GOT3 (cell line): ENCODE results near the gene UTP14C.
"Not testable (repeated sequence)": the region's sequence is repeated elsewhere in the genome, so short reads cannot be mapped to it uniquely, and the experiment has no call there.

Source experiments
- DNase-seq: peaks from one replicate; lab custom pipeline; 2025; ENCODE audit warnings: mixed read lengths; lab: John Stamatoyannopoulos, UW

UTP14C gene

DNA sequence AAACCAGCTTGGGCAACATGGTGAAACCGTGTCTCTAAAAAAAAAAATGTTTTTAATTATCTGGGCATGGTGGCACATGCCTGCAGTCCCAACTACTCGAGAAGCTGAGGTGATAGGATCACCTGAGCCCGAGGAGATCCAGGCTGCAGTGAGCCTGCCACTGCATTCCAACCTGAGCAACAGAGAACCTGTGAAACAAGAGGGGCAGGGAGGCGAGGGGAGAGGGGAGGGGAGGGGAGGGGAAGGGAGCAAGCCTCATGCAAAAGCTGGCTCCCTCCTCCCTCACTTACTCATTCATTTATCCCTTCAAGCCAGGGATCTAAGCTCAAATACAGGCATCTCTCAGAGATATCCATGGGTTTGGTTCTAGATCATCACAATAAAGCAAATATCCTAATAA is 22.1 kb upstream of the UTP14C start:
- no peak for DNase-seq

- DNase-seq = no peak
Measured at GRCh38 chr13:52003541-52003940, 20.9 kb upstream of the UTP14C start.

DNA sequence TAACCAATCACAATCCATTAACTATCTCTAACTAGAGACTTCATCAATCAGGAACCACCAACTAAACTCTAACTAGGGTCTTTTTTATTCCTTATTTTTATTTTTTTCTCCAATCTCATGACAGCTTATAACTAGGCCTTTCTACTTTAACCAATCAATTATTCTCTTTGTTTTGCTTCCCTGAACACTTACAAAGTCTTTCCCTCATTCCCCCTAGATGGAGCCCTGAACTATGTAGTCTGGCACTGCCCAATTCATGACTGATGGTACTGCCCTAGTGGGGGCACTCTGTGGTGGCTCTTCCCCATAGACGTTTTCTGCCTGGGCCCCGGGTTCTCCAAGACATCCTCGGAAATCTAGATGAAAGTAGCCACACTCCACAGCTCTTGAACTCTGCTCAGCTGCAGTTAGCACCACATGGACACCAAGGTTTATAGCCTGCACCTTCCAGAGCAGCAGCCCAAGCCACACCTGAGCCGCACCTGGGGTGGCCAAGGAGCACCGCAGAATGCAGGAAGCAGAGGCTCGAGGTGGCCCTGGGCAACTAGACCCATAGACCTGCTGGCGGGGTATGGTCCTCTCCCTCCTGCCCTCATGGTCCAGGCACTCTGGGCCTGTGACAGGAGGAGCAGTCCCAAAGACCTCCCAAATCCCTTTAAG is 19.9 kb upstream of the UTP14C start:
- DNase-seq = no peak

GRCh38 chr13:52005841-52006522 is 18.5 kb upstream of the UTP14C start:
- no peak for DNase-seq

DNA sequence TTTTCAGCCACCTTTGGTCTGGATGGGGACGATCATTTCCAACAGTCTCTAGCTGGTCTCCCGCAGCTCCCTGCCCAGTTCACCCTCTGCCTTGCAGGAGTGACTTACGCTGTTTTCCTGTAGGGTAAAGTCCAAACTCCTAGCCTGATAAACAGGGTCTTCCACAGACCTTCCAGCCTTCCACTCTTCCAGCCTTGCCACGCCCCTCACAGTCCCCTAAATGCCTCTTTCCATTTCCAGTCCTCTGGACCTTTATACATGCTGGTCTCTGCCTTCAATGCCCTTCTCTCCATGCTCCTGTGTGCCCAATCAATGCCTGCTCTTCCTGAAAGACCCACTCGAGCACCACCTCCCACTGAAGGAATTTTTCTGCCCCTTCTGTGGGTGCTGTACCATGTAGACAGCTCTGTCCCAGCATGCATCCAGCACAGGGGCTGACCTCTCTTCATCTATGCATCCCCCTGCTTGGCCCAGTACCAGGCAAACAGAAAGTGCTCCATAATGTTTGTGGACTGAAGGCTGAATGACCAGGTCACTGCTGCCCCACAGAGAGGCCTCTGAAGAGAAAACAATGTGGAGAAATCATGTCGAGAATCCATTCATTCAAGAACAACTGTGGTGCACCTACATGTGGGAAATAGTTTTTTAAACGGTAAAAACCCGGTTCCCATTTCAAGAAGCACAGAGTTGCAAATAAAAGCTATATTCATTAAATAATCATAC is 17.8 kb upstream of the UTP14C start:
- no peak for DNase-seq

GRCh38 chr13:52009946-52010345 is 14.5 kb upstream of the UTP14C start:
- DNase-seq = no peak

DNA sequence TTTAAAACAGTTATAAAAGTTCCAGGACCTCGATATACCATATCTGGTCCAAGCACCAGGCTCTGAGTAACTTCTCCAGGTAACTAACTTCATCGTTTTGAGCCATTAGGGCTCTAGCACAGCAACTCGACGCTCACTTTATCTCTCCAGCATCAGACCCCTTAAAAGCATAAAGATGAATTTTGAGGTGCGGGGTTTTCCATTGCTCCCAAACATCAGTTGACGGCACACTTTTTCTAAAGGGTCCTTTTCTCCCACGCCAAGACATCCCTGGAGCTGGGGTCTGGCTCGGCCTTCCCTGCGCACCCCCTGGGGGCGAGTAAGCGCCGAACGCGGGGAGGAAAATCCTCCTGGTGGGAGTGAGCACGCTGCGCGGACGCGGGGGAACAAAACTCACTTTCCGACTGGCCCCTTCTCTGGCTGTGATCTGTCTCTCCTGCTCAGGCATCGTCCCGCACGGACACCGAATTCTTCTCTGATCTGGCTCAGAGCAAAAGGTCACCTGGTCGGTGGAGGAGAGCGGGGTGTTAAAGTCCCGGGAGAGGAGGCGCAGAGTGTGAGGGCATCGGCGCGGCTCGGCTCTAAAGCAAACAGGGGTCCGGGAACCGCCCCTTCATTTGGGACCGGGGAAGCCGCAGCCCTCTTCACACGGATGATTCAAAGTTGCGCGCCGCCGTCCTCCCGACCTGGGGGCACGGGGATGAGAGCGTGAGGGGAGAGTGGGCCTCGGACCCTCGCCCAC is 13.4 kb upstream of the UTP14C start, which contains the start of gene ATP7B:
Gene ATP7B (minus strand): TSS at position 561 of the 742 bp plus-strand sequence. CDS start 113 bp downstream, at position 448.
- DNase-seq = no peak

DNA sequence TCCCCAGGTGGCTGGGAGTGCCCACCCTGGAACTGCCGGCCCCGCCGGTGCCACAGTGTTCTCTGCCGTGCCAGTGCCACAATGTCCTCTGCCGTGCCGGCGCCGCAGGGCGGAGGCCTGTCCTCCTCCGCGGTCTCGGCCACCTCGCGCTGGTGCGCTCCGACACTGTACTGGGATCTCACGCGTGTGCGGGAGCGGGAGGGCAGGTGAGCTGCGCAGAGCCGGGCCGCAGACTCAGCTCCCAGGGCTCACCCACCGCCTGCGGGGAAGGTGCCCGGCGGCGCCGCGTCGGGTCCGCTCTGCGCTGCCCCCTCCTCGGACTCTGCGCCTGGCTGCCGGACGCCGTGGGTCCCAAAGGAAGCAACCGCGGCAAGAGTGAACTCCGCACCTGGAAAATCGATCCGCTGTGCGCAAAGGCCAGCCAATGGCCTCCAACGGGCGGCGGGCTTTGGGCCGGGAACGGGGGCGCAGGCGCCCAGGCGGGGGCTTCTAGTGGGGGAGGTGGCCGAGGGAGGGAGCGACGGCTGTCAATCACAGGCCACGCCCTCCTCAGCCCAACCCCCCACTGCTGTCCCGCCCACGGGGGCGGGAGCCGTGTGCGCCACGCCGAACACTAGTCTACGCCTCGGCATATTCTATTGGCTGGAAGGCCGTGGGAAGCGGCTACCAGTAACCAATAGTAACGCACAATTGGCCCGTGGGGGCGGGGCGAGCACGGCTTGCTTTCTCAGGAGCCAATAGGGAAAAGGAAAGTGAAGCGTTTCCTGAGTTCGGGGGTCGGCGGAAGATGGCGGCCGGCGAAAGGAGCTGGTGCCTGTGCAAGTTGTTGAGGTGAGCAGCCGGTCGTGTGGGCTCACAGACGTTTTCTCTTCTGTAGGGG is 12.6 kb upstream of the UTP14C start, which contains the start of gene ALG11:
Gene ALG11 (plus strand): TSS at position 767 of the 880 bp plus-strand sequence. CDS start 21 bp downstream, at position 788.
- peak; percentile 94 for DNase-seq

GRCh38 chr13:52012512-52012836 is 12.0 kb upstream of the UTP14C start:
- DNase-seq = no peak

- DNase-seq = no peak
Measured at GRCh38 chr13:52016296-52016695, 8.2 kb upstream of the UTP14C start.

DNA sequence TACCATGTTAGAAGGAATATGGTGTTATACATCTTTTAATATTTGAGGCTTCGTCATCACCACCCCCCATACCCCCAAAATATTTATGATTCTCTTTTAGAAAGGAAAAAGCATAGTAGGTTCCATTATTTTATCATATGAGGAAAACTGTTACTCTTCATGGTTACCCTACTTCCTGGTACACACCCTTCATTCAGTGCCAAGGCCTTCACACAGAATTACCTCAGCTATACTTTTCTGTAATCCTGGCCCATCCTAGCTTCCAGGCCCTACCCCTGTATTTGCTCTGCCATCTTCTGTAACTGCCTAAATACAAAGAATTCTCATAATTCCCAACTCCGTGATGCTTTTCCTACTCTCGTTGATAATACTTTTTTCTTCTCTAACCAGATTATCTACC is 4.3 kb upstream of the UTP14C start:
- DNase-seq = no peak

DNA sequence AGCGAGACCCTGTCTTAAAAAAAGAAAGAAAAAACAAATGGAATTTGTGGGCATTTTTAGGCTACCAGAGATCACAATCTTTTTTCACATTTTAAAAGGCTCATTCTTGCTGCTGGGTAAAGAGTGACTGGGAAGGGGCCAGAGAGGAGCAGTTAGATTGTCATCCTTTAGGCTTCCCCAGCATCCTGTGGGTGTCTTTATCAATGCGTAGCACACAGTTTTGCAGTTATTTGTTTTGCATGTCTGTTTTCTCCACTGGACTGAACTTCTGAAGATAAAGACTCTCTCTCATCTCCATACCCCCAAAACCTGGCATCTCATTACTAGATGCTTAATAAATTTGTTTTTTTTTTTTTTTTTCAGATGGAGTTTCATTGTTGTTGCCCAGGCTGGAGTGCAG is 2.1 kb upstream of the UTP14C start:
- no peak for DNase-seq

DNA sequence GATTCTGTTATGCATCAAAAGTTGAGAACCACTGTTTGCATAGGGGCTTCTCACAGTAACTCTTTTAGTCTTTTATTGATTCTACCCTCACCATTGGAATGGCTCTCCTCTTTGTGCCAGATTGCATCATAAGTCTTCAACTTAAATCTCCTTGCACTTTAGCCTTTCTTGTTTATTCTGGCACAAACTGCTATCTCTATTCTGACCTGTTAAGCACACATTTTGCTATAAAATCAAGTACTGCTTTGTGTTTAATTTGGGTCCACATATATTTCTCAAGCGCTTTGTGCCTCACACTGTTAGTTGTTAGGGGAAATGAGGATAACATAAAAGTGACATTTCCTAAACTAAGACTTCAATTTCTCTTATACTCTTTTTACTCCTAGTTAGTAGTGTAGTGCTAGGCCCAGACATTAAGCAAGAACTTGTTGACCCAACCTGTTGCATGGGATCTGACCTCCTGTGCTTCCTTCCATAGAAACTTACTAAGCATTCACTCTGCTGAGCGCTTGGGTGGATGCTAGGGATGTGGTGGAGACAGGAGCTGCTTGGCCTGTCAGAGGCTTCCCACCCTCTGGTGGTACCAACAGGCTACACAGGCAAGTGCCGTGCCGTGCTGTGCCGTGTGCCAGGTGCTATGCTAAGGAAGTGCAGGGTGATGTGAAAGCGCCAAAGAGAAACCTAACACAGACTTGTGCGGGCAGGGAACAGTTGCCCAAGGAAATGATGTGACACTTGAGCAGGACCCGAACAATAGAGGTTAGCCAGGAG is 1.2 kb downstream of the UTP14C start:
- no peak for DNase-seq

DNA sequence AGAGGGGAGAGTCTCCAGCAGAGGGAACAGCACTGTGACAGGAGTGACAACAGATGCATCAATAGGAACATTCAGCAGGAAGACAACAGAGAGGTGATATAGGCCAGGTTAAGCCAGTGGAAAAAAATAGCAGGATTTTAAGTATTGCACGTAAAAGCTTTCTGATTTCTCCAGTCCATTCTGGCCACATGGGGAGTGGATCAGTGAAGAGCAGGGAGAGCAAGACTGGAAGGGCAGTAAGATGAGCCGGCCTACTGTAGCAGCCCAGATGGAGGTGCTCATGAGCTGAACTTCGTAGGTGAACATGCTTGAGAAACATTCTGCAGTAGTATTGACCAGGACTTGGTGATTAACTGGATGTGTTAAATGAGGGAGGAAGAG is 1.7 kb downstream of the UTP14C start:
- no peak for DNase-seq

- DNase-seq = no peak
Measured at GRCh38 chr13:52027832-52028231, 3.3 kb downstream of the UTP14C start.

- no peak for DNase-seq
Measured at GRCh38 chr13:52029569-52029968, 5.1 kb downstream of the UTP14C start.

DNA sequence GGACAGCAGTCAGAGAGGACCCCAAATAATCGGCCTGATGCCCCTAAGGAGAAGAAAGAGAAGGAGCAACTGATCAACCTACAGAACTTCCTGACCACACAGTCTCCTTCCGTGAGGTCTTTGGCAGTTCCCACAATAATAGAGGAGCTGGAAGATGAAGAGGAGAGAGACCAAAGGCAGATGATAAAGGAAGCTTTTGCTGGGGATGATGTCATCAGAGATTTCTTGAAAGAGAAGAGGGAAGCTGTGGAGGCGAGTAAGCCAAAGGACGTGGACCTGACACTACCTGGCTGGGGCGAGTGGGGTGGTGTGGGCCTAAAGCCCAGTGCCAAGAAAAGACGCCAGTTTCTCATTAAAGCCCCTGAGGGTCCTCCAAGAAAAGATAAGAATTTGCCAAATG is 5.9 kb downstream of the UTP14C start:
- not testable (repeated sequence) for DNase-seq

DNA sequence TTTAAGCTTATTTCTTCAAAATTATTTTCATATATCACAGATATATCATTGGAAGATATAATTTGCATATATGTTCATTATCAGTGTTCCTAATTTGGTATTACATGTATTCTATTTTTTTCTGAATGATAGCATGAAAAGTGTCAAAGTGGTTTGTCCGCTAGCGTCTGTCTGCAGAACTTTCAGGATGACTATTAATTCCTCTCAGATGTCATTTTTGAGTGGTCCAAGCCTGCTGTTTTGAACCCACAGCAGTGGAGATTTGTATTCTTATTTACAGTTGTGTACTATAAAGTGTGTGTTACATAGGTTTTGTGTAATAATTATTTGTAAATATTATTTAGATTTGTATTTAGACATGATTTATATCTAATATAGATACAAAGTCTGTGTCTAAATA is 8.5 kb downstream of the UTP14C start:
- no peak for DNase-seq

DNA sequence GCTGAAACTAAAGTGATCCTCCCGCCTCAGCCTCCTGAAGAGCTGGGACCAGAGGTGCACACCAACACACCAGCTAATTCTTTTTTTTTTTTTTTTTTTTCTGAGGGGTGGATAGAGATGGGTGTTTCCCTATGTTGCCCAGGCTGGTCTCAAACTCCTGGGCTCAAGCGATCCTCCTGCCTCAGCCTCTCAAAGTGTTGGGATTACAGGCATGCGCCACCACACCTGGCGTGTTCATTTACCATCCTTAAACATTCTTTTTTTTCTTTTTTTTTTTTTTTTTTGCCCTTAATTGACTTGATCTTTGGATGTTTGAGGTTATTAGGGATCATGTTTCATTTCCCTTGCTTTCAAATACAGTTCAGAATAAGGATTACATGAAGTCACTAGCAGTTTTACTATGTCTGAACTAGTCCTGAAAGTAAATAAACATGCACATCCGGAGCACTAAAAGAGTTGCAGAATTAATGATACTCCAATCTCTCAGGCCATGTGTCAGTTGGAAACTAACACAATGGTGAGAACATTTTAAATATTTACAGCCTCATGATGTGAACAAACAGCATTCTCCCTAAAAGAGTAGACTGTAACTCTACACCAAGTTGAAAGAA is 10.2 kb downstream of the UTP14C start:
- no peak for DNase-seq

- no peak for DNase-seq
Measured at GRCh38 chr13:52036037-52036436, 11.5 kb downstream of the UTP14C start.
